Fibroblast of peridontal ligament (primary cell): ENCODE results near the gene TRAF2.

Experiments
- DNase-seq: peaks from one replicate; pipeline ENCODE4 v3.0.0-alpha.2; 2010; ENCODE audit errors: extremely low read depth

TRAF2 gene

DNA sequence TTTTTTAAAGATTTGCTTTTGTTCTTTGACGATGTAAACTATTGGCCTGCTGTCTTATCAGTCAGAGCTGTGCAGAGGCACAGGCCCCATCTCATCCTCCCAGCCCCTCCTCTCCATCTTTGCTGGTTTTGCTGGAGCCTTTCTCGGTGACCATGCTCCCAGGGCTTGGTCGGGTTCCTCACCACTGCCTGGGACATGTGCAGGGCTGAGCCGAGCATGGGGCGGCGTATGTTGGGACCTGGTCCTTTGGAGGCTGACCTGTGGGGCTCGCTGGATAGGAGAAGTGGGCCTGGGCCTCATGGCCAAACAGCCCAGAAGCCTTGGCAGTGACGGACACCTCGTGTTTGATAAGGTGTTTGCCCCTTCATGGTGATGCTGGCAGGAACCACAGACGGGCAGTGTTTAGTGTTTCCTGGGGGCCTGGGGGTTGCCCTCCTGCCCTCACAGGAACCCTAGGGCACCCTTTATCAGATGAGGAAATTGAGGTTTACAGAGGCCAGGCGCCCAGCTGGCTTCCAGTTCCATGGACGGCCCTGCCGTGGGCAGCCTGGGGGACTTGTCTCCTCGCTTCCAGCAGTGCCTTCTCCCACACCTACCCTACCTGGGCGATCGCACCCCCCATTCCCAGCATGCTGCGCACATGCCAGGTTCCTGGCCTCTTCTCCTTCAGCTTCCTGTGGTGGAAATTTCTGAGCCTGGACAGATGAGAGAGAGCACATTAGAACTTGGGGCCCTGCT, 27.6 kb downstream of the TRAF2 start:
- DNase-seq: no peak

DNA sequence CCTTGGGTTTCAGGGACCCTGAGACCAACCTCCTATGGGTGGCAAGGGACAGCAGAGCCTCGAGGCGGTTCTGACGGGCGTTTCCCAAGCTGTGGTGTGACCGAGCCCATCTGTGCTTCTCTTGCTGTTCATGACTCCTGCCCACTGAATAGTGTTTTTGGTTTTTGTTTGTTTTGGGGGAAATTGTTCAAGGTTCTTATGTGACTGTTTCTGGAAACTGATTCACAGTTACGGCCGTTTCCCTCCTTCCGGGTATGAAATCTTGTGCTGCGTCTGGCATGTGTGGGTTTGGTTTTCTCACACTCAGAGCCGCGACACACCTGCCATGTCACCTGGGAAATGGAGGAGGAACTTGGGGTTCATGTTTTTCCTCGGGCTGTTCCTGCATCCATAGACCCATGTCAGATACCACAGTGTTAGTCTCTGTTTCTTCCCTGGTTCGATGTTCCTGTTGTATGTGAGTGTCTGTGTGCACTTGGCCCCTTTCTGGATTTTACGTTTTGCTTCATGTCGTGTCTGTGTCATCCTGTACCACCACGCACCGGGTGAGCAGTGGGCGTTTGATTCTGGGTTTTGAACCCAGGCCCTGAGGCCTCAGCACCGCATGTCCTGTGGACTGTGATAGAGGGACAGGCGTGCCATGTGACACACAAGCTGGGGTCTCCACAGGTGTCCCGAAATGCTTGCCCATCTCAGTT, 29.5 kb downstream of the TRAF2 start:
- no peak for DNase-seq

DNA sequence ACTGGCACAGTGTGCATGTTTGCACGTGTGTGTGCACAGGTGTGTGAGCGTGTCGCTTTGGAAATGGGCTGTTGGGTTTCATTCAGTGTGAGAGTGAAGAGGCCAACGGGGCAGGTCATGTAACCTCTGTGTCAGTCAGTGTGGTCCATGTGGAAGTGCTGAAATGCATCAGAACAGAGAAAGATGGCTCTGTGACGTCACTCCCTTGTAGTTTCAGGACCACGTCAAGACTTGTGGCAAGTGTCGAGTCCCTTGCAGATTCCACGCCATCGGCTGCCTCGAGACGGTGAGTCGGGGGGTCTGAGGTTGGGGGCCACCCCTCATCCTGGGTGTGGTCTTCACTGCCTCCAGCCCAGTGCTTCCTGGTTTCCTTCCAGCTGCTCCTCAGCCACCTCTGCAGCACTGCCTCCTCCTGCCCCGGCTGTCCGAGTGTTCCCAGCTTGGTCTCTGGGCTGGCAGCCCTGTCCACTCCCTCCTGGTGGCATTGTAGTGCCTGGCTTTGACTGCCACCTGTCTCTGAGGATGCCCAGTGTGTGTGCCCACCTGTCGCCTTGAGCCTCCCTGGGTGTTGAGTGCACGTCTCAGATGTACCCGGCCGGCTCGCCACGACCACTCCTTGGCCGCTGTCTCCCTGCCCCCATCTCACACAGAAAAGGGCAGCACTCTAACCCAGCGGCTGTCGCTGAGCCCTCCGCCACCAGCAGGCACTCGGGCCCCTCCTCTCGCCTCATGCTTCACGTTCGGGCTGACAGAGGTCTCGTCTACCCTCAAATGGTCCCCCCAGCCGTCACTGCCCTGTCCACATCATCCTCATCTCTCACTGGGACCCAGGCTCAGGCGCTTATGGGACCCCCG, 30.2 kb downstream of the TRAF2 start:
- DNase-seq: no peak

DNA sequence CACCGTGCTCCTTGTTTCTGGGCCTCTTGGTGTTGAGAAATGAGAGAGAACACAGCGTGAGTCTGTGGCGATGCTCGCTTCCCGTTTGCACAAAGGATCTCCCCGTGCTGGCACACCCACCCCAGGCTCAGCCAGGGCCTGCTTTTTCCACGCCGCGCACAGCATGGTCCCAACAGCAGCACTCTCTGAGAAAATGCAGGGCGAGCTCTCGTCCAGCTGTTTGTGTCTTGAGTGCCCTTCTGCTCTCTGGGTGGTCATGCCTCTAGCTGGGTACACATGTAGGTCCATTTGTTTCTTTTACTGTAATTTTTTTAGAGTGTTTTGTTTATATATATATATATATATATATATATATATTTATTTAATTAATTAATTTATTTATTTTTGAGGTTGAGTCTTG, 31.6 kb downstream of the TRAF2 start:
- no peak for DNase-seq

DNA sequence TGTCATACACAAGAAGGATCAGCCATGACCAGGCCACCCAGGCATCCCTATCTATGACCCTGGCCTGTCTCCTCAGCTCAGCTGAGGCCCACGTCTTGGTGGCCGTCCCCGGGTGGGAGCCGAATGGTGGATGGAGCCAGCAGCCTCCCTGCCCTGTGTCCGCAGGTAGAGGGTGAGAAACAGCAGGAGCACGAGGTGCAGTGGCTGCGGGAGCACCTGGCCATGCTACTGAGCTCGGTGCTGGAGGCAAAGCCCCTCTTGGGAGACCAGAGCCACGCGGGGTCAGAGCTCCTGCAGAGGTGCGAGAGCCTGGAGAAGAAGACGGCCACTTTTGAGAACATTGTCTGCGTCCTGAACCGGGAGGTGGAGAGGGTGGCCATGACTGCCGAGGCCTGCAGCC, 33.8 kb downstream of the TRAF2 start:
- no peak for DNase-seq

DNA sequence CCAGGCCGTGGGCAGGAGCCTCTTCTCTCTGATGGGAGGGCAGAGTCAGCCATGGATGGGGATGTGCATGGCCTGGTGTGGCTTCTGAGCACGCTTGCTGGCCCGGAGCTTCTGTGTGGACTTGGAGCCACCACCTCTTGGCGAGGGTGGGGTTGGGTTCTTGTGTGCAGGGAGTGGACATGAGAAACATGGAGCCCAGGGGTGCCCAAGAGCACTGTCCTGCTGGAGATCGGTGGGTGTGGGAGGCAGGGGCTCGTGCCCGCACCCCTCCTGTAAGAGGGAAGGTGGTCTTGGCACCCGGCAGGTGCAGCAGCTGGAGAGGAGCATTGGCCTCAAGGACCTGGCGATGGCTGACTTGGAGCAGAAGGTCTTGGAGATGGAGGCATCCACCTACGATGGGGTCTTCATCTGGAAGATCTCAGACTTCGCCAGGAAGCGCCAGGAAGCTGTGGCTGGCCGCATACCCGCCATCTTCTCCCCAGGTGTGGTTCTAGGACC, 34.5 kb downstream of the TRAF2 start:
- DNase-seq: no peak

DNA sequence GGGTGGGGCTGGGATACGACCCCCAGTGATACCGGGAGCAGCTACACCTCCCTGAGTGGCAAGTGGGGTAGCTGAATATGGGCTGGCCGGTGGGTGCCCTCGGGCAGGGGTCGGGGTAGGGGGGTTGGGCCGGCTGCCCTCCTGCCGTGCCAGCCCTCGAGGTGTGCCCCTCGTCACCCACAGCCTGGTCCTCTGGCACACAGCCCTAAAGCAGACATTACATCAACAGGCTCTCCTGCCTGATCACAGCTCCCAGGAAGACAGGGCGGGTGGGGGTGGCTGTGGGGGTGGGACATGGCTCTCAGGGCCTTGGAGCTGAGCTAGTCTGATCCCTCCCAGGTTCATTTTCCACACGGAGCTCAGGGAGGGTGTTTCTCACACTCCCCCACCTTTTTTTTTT, 35.0 kb downstream of the TRAF2 start:
- no peak for DNase-seq

DNA sequence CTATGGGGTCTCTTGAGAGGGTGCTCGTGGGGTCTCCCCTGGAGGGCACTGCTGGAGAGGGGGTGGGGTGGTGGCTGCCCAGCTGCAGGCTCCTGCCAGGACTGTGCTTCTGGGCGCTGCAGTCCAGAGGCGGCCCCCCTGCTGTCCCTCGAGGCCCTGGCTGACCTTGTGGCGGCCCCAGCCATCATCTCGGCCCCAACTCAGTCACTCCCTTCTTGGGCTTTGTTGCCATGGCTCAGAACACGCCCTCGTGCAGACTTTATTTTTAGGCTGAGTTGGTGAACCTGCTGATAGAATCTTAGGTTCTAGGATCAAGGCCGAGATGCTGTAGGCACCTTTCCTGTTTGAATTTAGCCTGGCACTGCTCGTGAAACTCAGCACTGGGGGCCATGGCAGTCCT, 35.4 kb downstream of the TRAF2 start:
- DNase-seq: no peak

DNA sequence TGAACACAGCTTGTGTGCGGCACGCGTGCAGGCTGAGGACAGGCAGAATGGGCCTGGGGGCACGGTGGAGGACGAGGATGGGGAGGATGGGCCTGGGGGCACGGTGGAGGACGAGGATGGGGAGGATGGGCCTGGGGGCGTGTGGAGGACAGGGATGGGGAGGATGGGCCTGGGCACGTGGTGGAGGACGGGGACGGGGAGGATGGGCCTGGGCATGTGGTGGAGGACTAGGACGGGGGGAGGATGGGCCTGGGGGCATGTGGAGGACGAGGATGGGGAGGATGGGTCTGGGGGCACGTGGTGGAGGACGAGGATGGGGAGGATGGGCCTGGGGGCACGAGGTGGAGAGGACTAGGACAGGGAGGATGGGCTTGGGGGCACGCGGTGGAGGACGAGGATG, 36.2 kb downstream of the TRAF2 start:
- no peak for DNase-seq

DNA sequence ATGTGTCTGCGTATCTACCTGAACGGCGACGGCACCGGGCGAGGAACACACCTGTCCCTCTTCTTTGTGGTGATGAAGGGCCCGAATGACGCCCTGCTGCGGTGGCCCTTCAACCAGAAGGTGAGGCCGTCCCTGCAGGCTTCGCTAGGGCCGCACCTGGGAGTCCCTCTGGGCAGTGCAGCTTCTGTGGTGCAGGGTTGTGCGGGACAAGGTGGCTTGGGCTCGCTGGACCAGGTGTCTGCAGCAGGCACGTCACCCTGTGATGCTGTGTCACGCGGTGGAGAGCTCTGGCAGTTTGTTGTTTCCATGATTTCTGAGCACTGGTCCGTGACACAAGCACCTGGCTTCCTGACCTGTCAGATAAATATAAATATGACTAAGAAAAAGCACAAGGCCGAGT, 37.6 kb downstream of the TRAF2 start:
- DNase-seq: no peak

DNA sequence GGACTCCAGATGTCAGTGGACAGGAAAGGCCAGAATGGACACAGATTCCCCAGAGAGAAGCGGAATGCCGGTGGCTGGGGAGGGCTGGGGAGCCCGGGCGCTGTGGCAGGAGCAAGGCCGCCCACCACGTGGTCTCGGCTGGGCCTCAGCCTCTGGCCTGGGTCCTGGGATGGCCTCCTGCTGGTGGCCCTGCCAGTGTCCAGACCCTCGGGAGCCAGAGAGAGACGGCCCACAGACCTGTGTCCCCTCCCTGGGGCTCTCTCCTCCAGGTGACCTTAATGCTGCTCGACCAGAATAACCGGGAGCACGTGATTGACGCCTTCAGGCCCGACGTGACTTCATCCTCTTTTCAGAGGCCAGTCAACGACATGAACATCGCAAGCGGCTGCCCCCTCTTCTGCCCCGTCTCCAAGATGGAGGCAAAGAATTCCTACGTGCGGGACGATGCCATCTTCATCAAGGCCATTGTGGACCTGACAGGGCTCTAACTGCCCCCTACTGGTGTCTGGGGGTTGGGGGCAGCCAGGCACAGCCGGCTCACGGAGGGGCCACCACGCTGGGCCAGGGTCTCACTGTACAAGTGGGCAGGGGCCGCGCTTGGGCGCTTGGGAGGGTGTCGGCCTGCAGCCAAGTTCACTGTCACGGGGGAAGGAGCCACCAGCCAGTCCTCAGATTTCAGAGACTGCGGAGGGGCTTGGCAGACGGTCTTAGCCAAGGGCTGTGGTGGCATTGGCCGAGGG, 39.3 kb downstream of the TRAF2 start:
- no peak for DNase-seq

DNA sequence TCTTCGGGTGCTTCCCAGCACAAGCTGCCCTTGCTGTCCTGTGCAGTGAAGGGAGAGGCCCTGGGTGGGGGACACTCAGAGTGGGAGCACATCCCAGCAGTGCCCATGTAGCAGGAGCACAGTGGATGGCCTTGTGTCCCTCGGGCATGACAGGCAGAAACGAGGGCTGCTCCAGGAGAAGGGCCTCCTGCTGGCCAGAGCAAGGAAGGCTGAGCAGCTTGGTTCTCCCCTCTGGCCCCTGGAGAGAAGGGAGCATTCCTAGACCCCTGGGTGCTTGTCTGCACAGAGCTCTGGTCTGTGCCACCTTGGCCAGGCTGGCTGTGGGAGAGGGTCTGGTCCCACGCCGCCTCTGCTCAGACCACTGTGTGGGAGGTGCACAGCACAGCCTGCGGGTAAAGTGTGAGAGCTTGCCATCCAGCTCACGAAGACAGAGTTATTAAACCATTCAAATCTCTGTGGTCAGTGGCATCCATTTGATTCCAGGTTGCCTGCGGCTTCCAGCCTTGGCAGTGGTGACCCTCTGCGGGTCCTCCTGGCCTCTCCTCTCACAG, 39.9 kb downstream of the TRAF2 start:
- no peak for DNase-seq

DNA sequence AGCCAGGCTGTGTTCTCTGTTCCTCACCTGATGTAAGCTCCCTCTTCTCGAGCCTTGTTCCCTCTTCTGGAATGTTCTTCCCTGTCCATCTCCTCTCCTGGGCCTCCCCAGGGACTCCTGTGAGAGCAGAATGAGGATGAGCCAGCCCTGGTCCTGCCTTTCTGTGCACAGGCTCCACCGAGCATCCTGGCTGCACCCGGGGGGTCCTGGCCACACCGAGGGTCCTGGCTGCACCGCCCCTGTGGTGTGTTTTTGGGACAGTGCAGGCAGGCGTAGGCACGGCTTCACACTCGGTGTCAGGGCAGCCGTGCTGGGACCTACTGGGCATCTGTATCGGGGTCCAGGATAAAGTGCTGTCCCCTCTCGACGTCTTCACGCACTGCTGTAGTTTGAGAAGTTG, 40.4 kb downstream of the TRAF2 start:
- DNase-seq: no peak

DNA sequence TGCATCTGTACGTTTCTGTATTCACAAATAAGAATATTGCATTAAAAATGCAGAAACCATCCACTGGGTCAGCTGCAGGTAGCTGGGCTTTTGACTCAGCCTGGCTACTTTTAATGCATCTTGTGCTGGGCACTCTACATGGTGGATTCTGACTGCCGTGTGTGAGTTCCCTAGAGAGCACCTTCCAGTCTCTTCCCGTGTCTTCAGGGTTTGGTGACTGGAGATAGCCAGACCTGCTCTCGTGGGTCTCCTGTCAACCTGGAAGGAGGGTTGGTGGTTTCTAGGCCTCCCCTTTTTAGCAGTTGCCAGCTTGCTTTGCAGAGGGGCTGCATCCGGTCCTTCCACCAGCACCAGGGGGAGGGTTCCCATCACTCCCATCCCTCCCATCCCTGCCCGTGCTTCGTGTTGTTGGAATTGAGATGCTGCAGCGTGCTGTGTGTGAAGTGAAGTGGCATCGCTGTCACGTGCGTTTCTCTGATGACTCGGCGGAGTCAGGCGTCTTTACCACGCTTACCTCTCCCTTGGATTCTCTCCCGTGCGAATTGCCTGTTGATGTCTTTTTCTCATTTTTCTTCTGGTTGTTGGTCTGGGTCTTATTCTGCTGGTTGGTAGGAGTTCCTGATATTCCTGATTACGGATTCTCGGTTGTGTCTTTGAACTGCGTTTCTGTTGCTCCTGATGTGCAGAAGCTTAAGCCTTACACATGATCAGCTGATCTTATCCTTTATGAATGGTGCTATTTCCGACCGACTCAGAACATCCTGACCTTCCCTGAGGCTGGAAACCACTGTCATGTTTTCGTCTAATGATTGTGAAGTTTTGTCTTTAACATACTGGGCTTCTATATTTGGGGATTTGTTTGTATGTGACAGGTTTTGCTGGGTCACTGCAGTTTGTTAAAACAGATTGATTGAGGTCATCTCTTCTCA, 41.3 kb downstream of the TRAF2 start:
- DNase-seq: peak; percentile 7

DNA sequence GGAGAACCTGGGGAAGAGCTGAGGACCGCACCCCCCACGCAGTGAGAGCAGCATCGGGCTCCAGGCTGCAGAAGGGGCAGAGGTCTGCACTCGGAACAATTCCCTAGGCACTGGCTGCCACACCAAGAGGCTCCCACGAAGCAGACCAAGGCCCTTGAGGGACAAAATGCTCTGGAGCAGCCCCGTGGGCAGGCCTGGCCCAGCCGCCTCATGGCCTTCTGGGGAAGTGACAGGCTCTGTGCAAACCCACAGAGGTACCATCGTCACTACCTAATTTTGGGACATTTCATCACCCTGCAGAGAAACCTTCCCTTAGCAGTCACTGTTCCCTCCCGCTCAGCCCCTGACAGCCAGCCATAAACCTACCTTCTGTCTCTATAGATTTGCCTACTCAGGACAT, 42.3 kb downstream of the TRAF2 start:
- DNase-seq: no peak

DNA sequence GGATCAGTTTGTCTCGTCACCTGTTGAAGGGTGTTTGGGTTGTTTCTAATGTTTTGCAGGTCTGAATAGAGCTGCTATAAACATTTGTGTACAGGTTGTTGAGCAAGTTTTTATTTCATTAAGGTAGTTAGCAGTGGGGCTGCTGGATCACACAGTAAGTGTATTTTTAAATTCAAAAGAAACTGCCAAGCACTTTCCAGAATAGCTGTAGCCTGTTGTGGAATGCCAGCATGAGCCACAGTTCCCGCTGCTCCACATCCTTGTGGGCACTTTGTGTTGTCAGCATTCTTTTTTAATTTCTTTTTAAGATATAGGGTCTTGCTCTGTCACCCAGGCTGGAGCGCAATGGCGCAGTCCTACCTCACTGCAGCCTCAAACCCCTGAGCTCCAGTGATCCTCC, 43.7 kb downstream of the TRAF2 start:
- no peak for DNase-seq

DNA sequence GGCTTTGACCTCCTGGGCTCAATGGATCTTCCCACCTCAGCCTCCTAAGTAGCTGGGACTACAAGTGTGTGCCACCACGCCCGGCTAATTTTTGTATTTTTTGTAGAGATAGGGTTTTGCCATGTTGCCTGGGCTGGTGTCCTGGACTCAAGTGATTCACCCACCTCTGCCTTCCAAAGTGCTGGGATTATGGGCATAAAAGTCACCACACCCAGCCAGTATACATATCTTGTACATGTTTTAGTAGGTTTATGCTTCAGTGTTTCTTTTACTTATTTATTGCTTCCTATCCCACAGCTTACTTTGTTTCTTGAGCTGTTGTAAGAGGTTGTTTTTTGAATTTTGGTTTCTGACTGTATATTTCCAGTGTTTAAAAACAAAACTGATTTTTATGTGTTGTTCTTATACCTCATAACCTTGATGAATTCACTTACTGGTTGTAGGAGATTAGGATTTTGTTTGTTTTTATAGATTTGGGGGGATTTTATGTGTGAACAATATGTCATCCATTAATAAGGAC, 45.4 kb downstream of the TRAF2 start:
- DNase-seq: peak; percentile 5

DNA sequence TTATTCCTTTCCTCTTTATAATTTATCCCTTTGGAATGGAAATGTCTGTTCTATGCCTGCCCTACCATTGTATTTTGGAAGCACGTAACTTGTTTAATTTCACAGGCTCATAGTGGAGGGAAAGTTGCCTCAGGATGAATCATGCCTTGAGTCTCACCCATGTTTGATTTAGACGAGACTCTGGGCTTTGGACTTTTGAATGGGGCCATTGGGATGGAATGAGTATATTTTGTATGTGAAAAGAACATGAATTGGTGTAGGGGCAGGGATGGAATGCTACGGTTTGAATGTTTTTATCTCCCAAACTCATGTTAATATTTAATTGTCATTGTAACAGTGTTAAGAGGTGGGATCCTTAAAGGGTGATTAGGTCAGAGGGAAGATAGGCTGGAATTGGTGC, 48.0 kb downstream of the TRAF2 start:
- no peak for DNase-seq

DNA sequence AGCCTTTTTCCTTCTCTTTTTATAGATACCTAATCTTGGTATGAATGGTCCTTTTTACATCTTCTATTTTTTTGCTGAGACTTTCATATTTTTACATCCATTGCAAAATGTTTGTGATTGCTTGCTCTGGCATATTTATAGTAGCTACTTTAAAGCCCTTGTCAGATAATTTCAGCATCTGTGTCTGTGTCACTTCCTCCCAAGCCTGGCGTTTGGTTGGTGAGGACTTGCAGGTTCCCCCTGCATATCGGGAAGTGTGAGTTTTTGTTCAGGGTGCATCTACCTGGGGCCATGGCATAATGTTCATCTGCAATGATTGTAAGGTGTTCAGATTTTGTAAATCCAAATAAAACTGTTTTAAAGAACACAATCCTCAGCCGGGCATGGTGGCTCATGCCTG, 49.3 kb downstream of the TRAF2 start:
- DNase-seq: no peak

DNA sequence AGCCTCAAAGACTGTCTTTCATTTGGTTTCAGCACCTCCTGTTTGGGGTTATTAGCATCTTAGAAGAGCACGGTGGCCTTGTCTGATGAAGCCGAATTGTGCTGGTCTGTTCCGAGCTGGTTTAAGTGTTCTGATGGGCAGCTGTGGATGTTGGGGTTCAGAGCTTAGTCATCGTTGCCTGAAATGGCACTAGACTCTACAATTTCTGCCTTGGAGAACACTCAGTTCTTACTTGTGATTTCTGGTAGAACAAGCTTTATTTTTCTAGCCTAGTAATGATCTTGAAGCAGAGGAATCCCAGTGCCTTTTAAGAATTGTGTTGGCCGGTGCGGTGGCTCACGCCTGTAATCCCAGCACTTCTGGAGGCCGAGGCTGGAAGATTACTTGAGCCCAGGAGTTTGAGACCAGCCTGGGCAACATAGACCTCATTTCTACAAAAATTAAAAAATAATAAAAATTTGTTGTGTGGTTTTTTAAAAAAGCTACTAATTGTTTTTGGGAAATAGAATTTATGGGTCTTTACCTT, 50.4 kb downstream of the TRAF2 start:
- DNase-seq: no peak
